ENCODE measurements around the gene ITGB1.

ITGB1 gene

GRCh38 chr10:32954545-32955298 is 3.3 kb downstream of the ITGB1 start:
- no peak for DNase-seq

DNA sequence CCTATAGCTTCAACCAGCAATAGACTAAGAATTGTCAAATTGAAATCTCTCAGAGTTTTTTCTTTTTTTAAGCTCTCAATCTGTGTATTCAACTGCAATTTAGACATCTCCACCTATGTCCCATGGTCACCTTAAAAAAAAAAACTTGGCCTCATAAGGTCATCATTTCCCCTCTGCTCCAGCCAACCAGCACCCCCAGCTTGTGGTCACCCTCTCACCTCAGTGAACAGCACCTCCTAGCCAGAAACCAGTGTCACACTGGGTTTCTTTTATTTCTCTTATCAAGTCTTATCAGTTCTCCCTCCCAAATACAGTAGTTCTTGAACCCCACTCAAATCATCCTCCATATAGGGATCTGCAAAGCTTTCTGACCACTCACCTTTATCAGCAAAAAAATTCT is 4.0 kb downstream of the ITGB1 start:
- no peak for DNase-seq

DNA sequence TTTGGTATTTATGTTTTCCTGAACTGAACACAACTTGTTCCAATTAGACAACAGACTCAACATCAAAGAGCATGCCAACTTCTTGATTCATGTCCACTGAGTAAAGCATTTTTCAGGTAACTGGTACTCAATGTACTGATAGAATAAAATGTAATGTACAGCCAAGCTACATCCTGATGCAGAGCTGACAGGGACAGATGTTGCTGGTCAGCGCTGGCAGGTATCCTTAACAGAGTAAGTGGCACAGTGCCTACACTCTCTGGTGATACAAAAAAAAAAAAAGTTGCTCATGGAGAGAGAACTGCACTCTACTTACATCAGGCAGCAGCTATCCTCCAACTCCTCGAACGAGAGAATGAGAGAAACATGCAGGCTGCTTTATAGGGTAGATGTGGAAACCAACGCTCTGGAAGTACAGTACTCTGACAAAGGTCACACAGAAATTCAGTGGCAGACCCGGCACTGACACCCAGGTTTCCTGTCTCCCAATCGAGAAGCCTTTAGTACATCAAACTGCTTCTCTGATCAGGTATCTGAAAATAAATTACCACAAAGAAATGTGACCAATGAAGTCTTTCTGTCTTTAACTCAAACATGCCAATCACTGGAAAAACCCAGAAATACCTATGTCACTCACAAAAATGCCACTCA is 4.6 kb downstream of the ITGB1 start:
- no peak for DNase-seq

GRCh38 chr10:32952541-32953276 is 5.3 kb downstream of the ITGB1 start:
- no peak for DNase-seq

- DNase-seq = no peak
Measured at GRCh38 chr10:32952094-32952493, 5.9 kb downstream of the ITGB1 start.

DNA sequence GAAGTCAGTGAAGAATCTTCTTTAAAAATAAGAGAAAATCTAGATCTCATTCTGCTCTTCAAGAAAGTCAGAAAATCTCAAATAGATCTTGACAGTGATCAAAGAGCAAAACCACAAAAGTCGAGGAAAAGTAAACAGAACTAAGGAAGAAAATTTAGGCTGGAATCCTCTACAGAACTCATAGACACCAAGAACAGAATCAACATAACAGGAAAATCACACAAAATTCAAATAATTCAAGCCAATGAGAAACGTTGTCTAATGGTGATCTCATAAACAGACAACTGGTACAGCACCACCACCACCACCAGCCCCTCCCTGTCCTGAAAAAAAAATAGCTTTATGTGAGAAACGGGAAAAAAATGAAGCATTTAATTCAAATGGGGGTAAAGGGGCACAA is 6.9 kb downstream of the ITGB1 start:
- DNase-seq = no peak

DNA sequence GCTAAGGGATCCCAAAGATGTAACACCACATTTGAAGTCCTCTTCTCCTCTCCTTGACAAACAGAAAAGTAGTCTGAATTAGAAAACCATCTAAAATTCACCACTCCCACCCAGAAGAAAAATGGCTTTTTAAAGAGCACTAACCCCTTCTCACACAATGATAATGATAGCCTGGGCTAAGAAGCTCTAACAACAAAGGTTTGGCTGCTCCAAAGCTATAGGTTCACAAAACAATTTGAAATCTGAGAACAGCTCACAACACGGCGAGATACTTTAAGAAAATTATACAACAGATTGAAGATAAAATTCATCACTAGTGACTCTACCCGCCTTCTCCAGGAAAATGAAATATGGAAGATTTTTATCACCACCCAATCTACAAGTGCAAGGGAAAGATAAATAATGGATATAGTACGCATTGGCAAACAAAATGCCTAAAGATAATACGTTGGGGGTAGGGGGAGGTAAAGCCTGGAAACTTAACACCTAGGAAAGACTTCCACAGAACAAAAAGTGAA is 7.4 kb downstream of the ITGB1 start:
- DNase-seq = no peak

GRCh38 chr10:32949221-32949678 is 8.8 kb downstream of the ITGB1 start:
- DNase-seq = no peak

- DNase-seq = peak; percentile 4
Measured at GRCh38 chr10:32948451-32948850, 9.6 kb downstream of the ITGB1 start.

DNA sequence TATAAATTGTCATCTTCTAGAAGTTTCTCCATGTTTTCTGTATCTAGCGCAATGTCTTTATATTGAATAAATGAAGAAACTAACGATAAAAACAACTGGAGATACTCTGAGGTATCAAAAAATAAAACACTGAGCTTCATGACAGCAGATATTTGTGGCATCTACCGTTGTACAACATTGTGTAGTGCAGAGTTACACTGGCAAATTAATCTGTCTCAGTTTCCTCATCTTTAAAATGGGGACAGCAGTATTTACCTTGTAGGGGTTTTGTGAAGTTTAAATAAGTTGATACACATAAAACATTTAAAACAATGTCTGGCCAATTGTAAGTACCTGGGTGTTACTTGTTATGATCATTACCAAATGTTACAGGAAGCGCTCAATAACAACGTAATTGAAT is 10.4 kb downstream of the ITGB1 start:
- no peak for DNase-seq

- DNase-seq = no peak
Measured at GRCh38 chr10:32946108-32946507, 11.9 kb downstream of the ITGB1 start.

- DNase-seq = no peak
Measured at GRCh38 chr10:32943854-32944661, 14.0 kb downstream of the ITGB1 start.

DNA sequence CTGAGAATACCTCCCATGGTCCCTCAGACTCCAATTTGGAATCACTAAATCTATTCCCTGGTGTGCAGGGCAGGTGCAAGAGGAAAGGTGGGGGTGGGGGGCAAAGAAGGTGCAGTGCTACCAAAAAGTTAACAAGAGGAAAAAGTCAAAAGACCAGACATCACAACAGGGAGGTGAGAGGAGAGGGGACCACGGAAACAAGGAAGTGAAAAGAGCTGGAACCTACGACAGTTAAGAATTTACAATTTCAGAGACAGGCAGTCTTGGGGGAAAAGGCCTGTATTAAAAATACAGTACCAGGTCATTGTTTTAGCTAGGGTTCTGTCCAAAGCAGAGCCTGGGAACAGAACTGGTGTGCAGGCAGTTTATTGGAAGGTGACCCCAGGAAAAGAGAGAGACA is 14.6 kb downstream of the ITGB1 start:
- DNase-seq = no peak

- no peak for DNase-seq
Measured at GRCh38 chr10:32942081-32942480, 15.9 kb downstream of the ITGB1 start.

DNA sequence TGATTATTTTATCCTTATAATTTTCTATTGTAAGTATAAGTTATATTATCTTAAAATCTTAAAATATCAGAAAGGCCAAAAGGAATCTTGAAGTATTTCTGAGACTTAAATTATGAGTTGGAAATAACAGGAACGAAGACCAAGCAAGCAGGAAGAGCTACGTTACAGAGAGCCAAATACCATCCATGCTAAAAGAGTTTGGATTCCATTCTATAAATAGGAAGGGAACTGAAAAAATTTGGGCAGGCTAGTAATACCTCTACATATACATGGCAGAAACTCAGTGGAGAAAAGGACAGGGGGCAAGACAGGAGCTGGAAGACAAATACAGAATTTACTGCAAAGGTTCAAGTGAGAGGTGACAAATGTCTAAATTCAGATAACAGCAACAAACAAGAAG is 16.7 kb downstream of the ITGB1 start:
- no peak for DNase-seq

GRCh38 chr10:32940321-32941301 is 17.4 kb downstream of the ITGB1 start:
- DNase-seq = no peak

- DNase-seq = no peak
Measured at GRCh38 chr10:32939296-32940111, 18.5 kb downstream of the ITGB1 start.

DNA sequence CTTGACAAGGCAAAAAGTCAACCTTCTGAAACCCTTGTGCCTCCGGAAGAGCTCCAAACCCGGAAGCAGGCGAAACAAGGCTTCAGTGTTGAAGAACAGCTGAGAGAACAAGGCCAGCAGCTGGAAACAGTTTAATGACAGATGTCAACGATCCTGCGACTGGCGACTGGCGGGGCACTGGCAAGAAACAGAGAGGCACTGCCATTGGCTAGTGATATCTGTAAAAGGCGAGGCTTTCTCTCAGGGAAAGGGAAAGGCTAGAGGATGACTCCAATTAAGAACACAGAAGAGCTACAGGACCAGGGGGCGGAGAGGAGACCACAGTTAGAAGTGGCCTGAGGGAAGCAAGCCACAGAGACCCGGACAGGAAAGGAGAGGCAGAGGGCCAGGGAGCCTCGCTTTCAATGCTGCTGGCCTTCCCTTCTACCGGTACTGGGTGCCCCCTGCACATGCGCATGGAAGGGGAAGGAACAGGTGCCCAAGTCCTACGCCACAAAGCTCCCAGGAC is 19.4 kb downstream of the ITGB1 start:
- peak; percentile 20 for DNase-seq

DNA sequence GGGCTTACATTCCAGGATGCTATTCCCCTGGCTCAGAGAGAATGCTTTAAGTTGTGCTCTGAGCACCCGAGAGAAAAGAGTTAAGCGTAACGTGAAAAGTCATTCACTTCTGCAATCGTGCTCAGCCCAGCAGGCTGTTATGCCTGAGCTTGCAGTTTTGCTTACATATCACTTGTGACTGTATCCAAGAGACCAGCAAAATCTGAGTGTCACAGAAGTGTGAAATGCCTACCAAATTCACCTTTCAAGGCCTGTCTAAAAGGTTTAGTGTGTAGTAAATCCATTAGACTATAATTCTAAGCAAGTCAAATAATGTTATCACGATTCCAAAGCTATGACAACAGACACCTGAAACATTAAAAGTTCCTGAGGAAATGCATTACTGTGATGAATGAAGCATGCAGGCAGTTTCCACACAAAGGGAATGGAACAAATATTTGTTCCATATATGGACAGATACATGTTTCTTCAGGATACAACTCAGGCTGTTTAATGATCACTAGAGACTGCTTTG is 20.1 kb downstream of the ITGB1 start:
- no peak for DNase-seq

DNA sequence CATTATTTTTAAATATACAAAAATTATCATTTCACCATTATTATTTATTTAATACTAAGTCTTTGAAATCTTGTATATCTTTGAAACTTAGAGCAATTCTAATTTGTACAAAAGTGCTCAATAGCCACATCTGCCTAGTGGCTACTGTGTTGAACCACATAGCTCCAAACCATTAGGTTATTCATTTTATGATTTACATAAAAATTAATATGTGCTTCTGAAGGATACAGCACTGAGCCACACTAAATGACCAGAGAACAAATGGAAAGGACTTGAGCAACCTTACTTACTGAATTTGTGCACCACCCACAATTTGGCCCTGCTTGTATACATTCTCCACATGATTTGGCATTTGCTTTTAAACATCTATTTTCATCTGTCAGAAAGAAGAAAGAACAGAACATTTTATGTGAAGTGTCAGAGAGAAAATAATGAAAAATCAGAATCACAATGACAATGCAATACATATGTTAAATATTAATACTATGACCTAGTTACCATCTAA is 25.8 kb downstream of the ITGB1 start:
- DNase-seq = no peak
